Activated CD8-positive, alpha-beta T cell treated with anti-CD3 and anti-CD28 coated beads for 36 hours (primary cell): ENCODE results near the gene TMCC1. TPM values are rescaled to one million over a fixed set of nuclear protein-coding genes. Genes with fewer than 3 reads are reported as not detected.
"Not testable (repeated sequence)": the region's sequence is repeated elsewhere in the genome, so short reads cannot be mapped to it uniquely, and the experiment has no call there.

Experiments used
- ATAC-seq: fragments of 200-7000 bp; cut with Tn5 transposase; one replicate; pipeline ENCODE4 v1.10.0; 2021; ENCODE audit warnings: mild to moderate bottlenecking, moderate library complexity
- CTCF ChIA-PET: fragments of 350-600 bp; sonication (Branson Sonifier 250); formaldehyde crosslinking; loops from one replicate; lab custom pipeline; 2021; ENCODE audit warnings: antibody characterized with exemption; lab: Charles Lee
- POLR2A ChIA-PET: fragments of 350-600 bp; sonication (Branson Sonifier 250); formaldehyde crosslinking; loops from one replicate; lab custom pipeline; 2021; ENCODE audit warnings: antibody characterized with exemption; lab: Charles Lee
- DNase-seq: peaks from one replicate; pipeline ENCODE4 v3.0.0-alpha.2; 2020
- H3K27ac Mint-ChIP-seq: one replicate; pipeline ENCODE4 v1.8.0; 2021; ENCODE audit warnings: mild to moderate bottlenecking, mixed read lengths
- H3K27me3 Mint-ChIP-seq: one replicate; pipeline ENCODE4 v1.8.0; 2021; ENCODE audit warnings: mixed read lengths
- H3K36me3 Mint-ChIP-seq: one replicate; pipeline ENCODE4 v1.8.0; 2021; ENCODE audit warnings: low read depth, mixed read lengths
- H3K4me1 Mint-ChIP-seq: one replicate; pipeline ENCODE4 v1.8.0; 2021; ENCODE audit warnings: low read depth, mixed read lengths
- H3K4me3 Mint-ChIP-seq: one replicate; pipeline ENCODE4 v1.8.0; 2021; ENCODE audit warnings: mild to moderate bottlenecking, moderate library complexity, mixed read lengths
- H3K9me3 Mint-ChIP-seq: one replicate; pipeline ENCODE4 v1.8.0; 2021; ENCODE audit warnings: mixed read lengths
- intact Hi-C: fragments of 100-400 bp; cut with micrococcal nuclease; formaldehyde crosslinking; loops from one replicate; pipeline ENCODE4 v1.10.0; 2022
- total RNA-seq, 2 experiments: library from RNA; stranded (reverse); gene quantifications; one replicate each; pipeline ENCODE4 v1.2.3, GENCODE V29; 2021
- TF ChIP-seq, protein P1 (sequence below): fragments of 200-600 bp; IDR thresholded peaks from one replicate; pipeline ENCODE4 v1.8.0; 2022; ENCODE audit warnings: antibody characterized with exemption, mild to moderate bottlenecking

The TMCC1 gene
- total RNA-seq, 2 experiments from 2014 or later = 14.1 to 18.0 TPM

DNA sequence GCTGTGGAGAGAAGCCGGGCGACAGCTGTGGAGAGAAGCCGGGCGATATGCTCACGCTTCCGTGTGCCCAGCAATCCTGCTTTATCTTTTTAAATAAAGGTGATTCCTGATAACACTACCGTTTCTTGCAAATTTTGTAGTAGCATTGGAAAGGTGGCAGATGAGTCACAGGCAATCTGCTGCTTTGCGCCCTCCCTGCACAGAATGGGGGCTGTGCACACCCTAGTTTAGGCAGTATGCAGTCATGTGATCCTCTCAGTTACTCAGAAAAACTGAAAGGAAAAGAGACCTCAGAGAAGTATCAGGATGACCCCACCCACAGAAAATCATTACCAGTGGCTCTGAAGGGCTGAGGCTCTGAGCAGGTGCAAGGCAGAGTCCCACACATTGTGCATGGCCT lies 24.9 kb upstream of the TMCC1 start:
- Mint-ChIP-seq H3K36me3 (peaks cover 7% of the 10 kb centered on the region), H3K27me3 (peaks cover 2% of the 10 kb centered on the region), H3K4me3 (no peak overlapping the region), H3K27ac (no peak overlapping the region), H3K9me3 (peaks cover 22% of the 10 kb centered on the region), H3K4me1 (no peaks in the 10 kb centered on the region)
- ChIA-PET CTCF (no interaction called here), POLR2A (no interaction called here)
- ATAC-seq = no peak
- TF ChIP-seq, protein P1, sequence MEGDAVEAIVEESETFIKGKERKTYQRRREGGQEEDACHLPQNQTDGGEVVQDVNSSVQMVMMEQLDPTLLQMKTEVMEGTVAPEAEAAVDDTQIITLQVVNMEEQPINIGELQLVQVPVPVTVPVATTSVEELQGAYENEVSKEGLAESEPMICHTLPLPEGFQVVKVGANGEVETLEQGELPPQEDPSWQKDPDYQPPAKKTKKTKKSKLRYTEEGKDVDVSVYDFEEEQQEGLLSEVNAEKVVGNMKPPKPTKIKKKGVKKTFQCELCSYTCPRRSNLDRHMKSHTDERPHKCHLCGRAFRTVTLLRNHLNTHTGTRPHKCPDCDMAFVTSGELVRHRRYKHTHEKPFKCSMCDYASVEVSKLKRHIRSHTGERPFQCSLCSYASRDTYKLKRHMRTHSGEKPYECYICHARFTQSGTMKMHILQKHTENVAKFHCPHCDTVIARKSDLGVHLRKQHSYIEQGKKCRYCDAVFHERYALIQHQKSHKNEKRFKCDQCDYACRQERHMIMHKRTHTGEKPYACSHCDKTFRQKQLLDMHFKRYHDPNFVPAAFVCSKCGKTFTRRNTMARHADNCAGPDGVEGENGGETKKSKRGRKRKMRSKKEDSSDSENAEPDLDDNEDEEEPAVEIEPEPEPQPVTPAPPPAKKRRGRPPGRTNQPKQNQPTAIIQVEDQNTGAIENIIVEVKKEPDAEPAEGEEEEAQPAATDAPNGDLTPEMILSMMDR = no peak
- intact Hi-C loops = no loop called here
- no peak for DNase-seq

DNA sequence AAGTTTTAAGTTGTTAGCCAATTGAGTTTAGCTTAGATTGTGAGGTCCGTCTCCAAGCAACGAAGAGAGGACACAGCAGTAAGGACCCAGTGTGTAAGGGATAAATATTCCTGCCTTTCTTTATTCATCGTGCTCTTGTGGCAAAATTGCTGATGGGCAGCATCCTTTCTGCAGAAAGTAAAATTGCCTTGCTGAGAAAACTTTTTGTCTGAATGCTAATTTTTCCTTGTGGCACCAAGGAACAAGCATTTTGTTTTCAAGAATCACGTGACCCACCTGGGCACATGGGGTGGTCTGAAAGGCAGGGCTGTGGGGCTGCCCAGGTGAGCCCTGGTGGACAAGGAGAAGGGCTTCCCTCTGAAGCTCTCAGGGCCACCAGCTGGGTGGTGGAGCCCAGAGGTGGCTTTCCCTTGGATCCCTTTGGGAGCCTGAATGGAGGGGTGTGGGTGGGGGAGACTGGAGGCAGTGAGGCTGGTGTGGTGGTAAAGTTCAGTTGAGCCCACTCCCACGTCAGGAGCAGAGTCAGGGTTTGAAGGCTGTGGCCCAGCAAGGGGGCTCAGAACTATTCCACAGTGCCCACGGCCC lies 24.0 kb upstream of the TMCC1 start:
- TF ChIP-seq, protein P1 = no peak
- POLR2A ChIA-PET = no interaction called here
- Mint-ChIP-seq H3K36me3 (peaks cover 7% of the 10 kb centered on the region), H3K4me3 (no peak overlapping the region), H3K27ac (no peak overlapping the region), H3K27me3 (no peaks in the 10 kb centered on the region), H3K4me1 (no peaks in the 10 kb centered on the region), H3K9me3 (peaks cover 22% of the 10 kb centered on the region)
- no peak for DNase-seq
- intact Hi-C loops = no loop called here
- CTCF ChIA-PET = no interaction called here
- no peak for ATAC-seq

DNA sequence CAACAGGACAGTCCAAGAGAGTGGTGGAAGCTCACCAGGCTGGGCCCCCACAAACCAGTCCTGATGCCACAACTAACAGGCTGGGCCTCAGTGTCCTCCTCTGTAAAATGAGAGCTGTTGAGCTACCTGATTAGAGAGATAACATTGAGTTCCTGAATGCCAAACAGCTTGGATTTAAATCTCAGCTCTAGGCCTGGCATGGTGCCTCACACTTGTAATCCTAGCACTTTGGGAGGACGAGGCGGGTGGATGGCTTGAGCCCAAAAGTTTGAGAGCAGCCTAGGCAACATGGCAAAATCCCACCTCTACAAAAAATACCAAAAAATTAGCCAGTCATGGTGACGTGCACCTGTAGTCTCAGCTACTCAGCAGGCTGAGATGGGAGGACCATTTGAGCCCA lies 20.1 kb upstream of the TMCC1 start:
- intact Hi-C loops = no loop called here
- Mint-ChIP-seq H3K27me3 (no peaks in the 10 kb centered on the region), H3K4me1 (no peaks in the 10 kb centered on the region), H3K36me3 (peaks cover 7% of the 10 kb centered on the region), H3K27ac (no peak overlapping the region), H3K9me3 (peaks cover 22% of the 10 kb centered on the region), H3K4me3 (no peak overlapping the region)
- CTCF ChIA-PET = no interaction called here
- POLR2A ChIA-PET = no interaction called here
- TF ChIP-seq, protein P1 = no peak
- no peak for DNase-seq
- no peak for ATAC-seq

DNA sequence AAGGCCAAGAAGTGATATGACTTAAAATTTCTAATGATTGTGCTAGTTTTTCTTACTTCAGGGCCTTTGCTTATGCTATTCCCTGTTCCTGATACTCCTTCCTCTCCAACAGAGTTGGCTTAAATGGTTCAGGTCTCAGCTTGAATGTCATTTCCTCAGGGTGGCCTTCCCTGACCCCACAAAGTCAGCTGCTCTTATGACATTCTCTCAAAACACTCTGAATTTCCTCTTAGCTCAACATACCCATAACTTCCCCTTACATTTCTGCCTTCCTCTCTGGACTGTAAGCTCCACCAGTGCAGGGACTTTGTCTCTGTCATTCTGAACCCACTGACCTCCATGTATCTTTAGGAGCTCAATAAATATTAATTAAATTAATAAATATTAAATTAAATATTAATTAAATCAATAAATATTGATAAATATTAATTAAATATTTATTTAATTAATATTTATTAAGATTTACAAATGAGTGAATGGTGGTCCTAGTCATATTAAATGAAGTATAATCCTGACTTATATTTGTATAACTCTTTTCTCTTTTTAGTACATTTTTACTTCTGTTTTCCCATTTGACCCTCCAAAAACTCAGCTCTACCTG lies 17.9 kb upstream of the TMCC1 start:
- TF ChIP-seq, protein P1 = no peak
- H3K4me3 Mint-ChIP-seq = no peak overlapping the region
- ChIA-PET POLR2A (interaction anchor here (0.7 kb wide), 1 partner anchor 17 kb away, joined by 3 read pairs; no protein-coding TSS in a partner anchor), CTCF (no interaction called here)
- no peaks in the 10 kb centered on the region for H3K4me1 Mint-ChIP-seq
- H3K27me3 Mint-ChIP-seq = no peaks in the 10 kb centered on the region
- ATAC-seq (no peak), DNase-seq (no peak)
- peaks cover 13% of the 10 kb centered on the region for H3K36me3 Mint-ChIP-seq
- intact Hi-C loops = no loop called here
- no peak overlapping the region for H3K27ac Mint-ChIP-seq
- H3K9me3 Mint-ChIP-seq = peaks cover 13% of the 10 kb centered on the region

DNA sequence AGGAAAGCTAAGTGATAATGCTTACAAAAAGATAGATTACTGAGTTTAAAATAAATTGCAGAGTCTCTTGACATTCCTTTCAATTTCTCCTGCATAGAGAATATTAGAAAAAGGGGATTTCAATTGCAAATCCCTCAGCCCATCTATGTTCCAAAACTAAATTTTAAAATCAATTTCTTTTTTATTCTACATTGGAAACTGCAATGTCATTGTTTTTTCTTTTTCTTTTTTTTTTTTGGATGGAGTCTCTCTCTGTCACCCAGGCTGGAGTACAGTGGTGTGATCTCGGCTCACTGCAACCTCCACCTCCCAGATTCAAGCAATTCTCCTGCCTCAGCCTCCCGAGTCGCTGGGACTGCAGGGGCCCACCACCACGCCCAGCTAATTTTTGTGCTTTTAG lies 15.7 kb upstream of the TMCC1 start:
- intact Hi-C loops, H3K4me3 Mint-ChIP-seq, DNase-seq, H3K27ac Mint-ChIP-seq, H3K4me1 Mint-ChIP-seq, CTCF ChIA-PET, POLR2A ChIA-PET, H3K27me3 Mint-ChIP-seq, ATAC-seq: not testable (repeated sequence)
- peaks cover 30% of the 10 kb centered on the region for H3K36me3 Mint-ChIP-seq
- peaks cover 25% of the 10 kb centered on the region for H3K9me3 Mint-ChIP-seq
